ENCODE measurements around the gene SGIP1. TPM values are rescaled to one million over a fixed set of nuclear protein-coding genes. Genes with fewer than 3 reads are reported as not detected.

SGIP1 gene
- total and polyA plus RNA-seq, 2 of the 4 experiments (the other 2 are of a cell fraction): 27.1 to 42.7 TPM

DNA sequence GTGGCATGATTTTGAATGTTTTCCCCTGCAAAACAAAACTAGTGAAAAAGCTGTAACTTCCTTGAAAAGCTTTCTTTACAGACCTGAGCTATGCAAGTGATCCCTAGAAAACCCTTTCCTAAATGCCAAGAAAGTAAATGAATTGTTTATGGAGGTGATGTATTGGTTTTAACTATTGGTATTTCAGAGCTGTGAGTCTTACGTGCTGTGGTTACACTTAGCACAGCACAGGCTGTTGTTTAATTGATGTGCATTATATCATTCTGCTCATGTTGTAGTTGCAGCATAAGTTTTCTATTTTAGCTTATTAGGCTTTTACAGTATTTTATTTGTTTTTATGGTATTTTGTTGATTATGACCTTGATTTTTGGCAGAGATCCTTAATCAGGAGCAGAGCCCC, 144.2 kb downstream of the SGIP1 start:
- Histone ChIP-seq H3K9me1 (ENCODE audit: insufficient read depth, low read length) (peaks cover 24% of the 10 kb centered on the region), H2BK120ac (ENCODE audit: low read depth, low read length) (no peak overlapping the region), H3K27ac (ENCODE audit: insufficient read depth, low read length) (no peak overlapping the region), H4K5ac (ENCODE audit: low read depth, low read length) (no peak overlapping the region), H3K4me2 (ENCODE audit: low read depth, low read length) (no peak overlapping the region), H3K79me1 (ENCODE audit: low read depth in 1 of 2, low read length in 2 of 2) (peaks cover 0 to 26% of the 10 kb centered on the region in 2 experiments; a peak in 2 of 4 replicates), H4K91ac (ENCODE audit: insufficient read depth, low read depth, low read length) (no peak overlapping the region), H3K18ac (ENCODE audit: low read depth, low read length) (no peak overlapping the region), H4K8ac (ENCODE audit: low read depth in 2 of 2, low read length in 2 of 2) (no peak overlapping the region), H3K14ac (replicated peaks; ENCODE audit: low read depth, low read length) (no peak overlapping the region), H3K9me3 (ENCODE audit: control insufficient read depth, insufficient read depth, low read length) (no peaks in the 10 kb centered on the region), H3K56ac (ENCODE audit: extremely low read depth, insufficient read depth, low read length) (no peak overlapping the region), H3K4me3 (ENCODE audit: insufficient read depth, low read depth, low read length) (no peak overlapping the region), H2BK20ac (ENCODE audit: low read depth, low read length) (no peak overlapping the region), H3K23ac (ENCODE audit: low read depth, low read length) (no peak overlapping the region), H2AFZ (replicated peaks; ENCODE audit: low read length, poor library complexity) (no peak overlapping the region), H3K36me3 (ENCODE audit: control insufficient read depth, insufficient read depth, low read length) (peaks cover 58% of the 10 kb centered on the region), H3K4ac (ENCODE audit: low read depth, low read length) (no peak overlapping the region), H2BK15ac (ENCODE audit: low read depth, low read length) (no peak overlapping the region), H2BK5ac (ENCODE audit: low read depth, low read length, poor library complexity, severe bottlenecking) (no peak overlapping the region), H3K4me1 (ENCODE audit: control insufficient read depth, insufficient read depth, low read length) (peaks cover 4% of the 10 kb centered on the region; the same call in 1 of the 2 replicates), H3K27me3 (ENCODE audit: control insufficient read depth, insufficient read depth, low read length) (no peaks in the 10 kb centered on the region), H2AK5ac (ENCODE audit: low read depth, low read length) (no peak overlapping the region), H4K20me1 (ENCODE audit: insufficient read depth, low read length) (peaks cover 3% of the 10 kb centered on the region), H3K9ac (ENCODE audit: low read depth, low read length) (no peak overlapping the region), H2AK9ac (replicated peaks; ENCODE audit: low read depth, low read length, poor library complexity) (no peak overlapping the region)
- no TSS peak for BruUV-seq (replicated peaks)
- POLR2A ChIA-PET (ENCODE audit: unreplicated experiment): no interaction called here
- ATAC-seq (ENCODE audit: low read depth): no peak
- in situ Hi-C loops (cut with MboI; ENCODE audit: low sequenced_read_pairs): no loop called here
- intact Hi-C loops (cut with micrococcal nuclease): no loop called here
- DNase-seq: no peak
- TF ChIP-seq CHD1 (IDR thresholded peaks at IDR 0.05; ENCODE audit: low read depth, low read length) (no peak), FOS (IDR thresholded peaks at IDR 0.05; ENCODE audit: low read depth, low read length) (no peak), POLR2A (IDR thresholded peaks at IDR 0.05; ENCODE audit: low read depth, low read length) (no peak), BHLHE40 (IDR thresholded peaks at IDR 0.05; ENCODE audit: low read depth, low read length) (no peak)
- WGBS, 2 experiments (ENCODE audit: extremely low coverage in 2 of 2, insufficient read length in 1 of 2): no CpG with 5 or more reads among the region's 1 CpG
- CTCF ChIA-PET: no interaction called here
- dilution Hi-C loops (cut with HindIII; ENCODE audit: low sequenced_read_pairs, unreplicated experiment): no loop called here

Measured in IMR-90 (cell line).